GM12878 (cell line): ENCODE results near the gene CACNA1D. TPM values are rescaled to one million over a fixed set of nuclear protein-coding genes. Genes with fewer than 3 reads are reported as not detected.

Experiments used
- ATAC-seq: fragments of 200-7000 bp; cut with Tn5 transposase; 3 replicates; pipeline ENCODE4 v1.9.1; 2020; ENCODE audit warnings: mild to moderate bottlenecking, moderate library complexity
- BruUV-seq: library from RNA; stranded (reverse); fragments of 400-500 nt; replicated peaks from 2 replicates; lab custom pipeline; 2021; lab: Mats Ljungman, UMichigan
- CTCF ChIA-PET: fragments of 300-600 bp; sonication (Branson Sonifier 250); formaldehyde crosslinking; extraction: SDS; loops from one replicate; lab custom pipeline; 2021; ENCODE audit warnings: inconsistent platforms; lab: Yijun Ruan, JAX
- POLR2A ChIA-PET: fragments of 350-600 bp; formaldehyde crosslinking; extraction: SDS; loops from one replicate; lab custom pipeline; 2021; ENCODE audit warnings: inconsistent platforms; lab: Charles Lee
- RAD21 ChIA-PET: fragments of 300-600 bp; sonication (Branson Sonifier 250); formaldehyde crosslinking; loops from one replicate; lab custom pipeline; 2023; ENCODE audit warnings: antibody characterized with exemption; ENCODE audit not compliant: unreplicated experiment; lab: Charles Lee
- SMC1A ChIA-PET: fragments of 300-600 bp; sonication (Branson Sonifier 250); formaldehyde crosslinking; loops from one replicate; lab custom pipeline; 2023; ENCODE audit not compliant: unreplicated experiment, uncharacterized antibody; lab: Charles Lee
- DNase-seq: peaks from one replicate; pipeline ENCODE4 v3.0.0-alpha.2; 2011; ENCODE audit warnings: low read depth, low spot score
- FAIRE-seq: peaks from 3 replicates; lab custom pipeline; 2011; peaks lifted over from hg19 to GRCh38; lab: Jason Lieb, UNC
- H2AFZ ChIP-seq: 2 replicates; pipeline ENCODE4 v1.6.0; 2011; ENCODE audit warnings: low read depth, low read length, control low read depth; ENCODE audit not compliant: control insufficient read depth
- H3K27ac ChIP-seq: 2 replicates; pipeline ENCODE4 v1.5.1; 2011; ENCODE audit warnings: control low read depth; ENCODE audit not compliant: control insufficient read depth, insufficient read depth
- H3K27me3 ChIP-seq, 2 experiments: replicated peaks in 1 of 2; 2 replicates each; pipeline versions ENCODE4 v1.6.0 to v1.6.1; 2011; ENCODE audit warnings: low read length in 1 of 2; ENCODE audit not compliant: control insufficient read depth in 2 of 2, insufficient read depth in 2 of 2
- H3K36me3 ChIP-seq, 2 experiments: 2 replicates each; pipeline ENCODE4 v1.5.1; 2011; ENCODE audit warnings: low read length in 1 of 2; ENCODE audit not compliant: control insufficient read depth in 2 of 2, insufficient read depth in 2 of 2
- H3K4me1 ChIP-seq: 2 replicates; pipeline ENCODE4 v1.6.1; 2011; ENCODE audit warnings: mild to moderate bottlenecking, low read length, moderate library complexity, mixed read lengths; ENCODE audit not compliant: control insufficient read depth, insufficient read depth
- H3K4me2 ChIP-seq: 2 replicates; pipeline ENCODE4 v1.6.0; 2011; ENCODE audit warnings: control low read depth; ENCODE audit not compliant: control insufficient read depth, insufficient read depth
- H3K4me3 ChIP-seq: fragments of 200-600 bp; sonication (generic); 2 replicates; pipeline ENCODE4 v1.5.1; 2016
- H3K79me2 ChIP-seq: 2 replicates; pipeline ENCODE4 v1.6.0; 2011; ENCODE audit warnings: low read length; ENCODE audit not compliant: control insufficient read depth, insufficient read depth
- H3K9ac ChIP-seq: 2 replicates; pipeline ENCODE4 v1.8.0; 2011; ENCODE audit warnings: low read length, control low read depth, mixed read lengths; ENCODE audit not compliant: control insufficient read depth, insufficient read depth
- H3K9me3 ChIP-seq: replicated peaks from 3 replicates; pipeline ENCODE4 v1.5.1; 2011; ENCODE audit warnings: mild to moderate bottlenecking, low read length; ENCODE audit not compliant: control insufficient read depth, insufficient read depth
- H4K20me1 ChIP-seq: 2 replicates; pipeline ENCODE4 v1.6.0; 2011; ENCODE audit not compliant: control insufficient read depth, insufficient read depth
- CBX3 ChIP-seq: fragments of 200-600 bp; sonication (generic); IDR thresholded peaks from 2 replicates; pipeline ENCODE4 v1.6.1; 2016; ENCODE audit warnings: low read depth, borderline replicate concordance
- EED ChIP-seq: sonication (generic); IDR thresholded peaks from 2 replicates; pipeline ENCODE4 v1.6.1; 2016; ENCODE audit warnings: antibody characterized with exemption, low read depth
- SPI1 ChIP-seq: IDR thresholded peaks from 2 replicates; pipeline ENCODE4 v1.6.1; 2011; ENCODE audit warnings: low read depth, mild to moderate bottlenecking, low read length, moderate library complexity, borderline replicate concordance; ENCODE audit not compliant: insufficient read depth
- ZNF24 ChIP-seq: fragments of 450-650 bp; IDR thresholded peaks from 2 replicates; pipeline ENCODE4 v1.6.1; 2017; ENCODE audit warnings: antibody characterized with exemption, mild to moderate bottlenecking
- ZSCAN29 ChIP-seq: fragments of 450-650 bp; IDR thresholded peaks from 2 replicates; pipeline ENCODE4 v1.6.1; 2017; ENCODE audit warnings: mild to moderate bottlenecking, moderate library complexity
- WGBS: methylation state at CpG from one replicate; pipeline ENCODE4 v1.1.6; 2016; ENCODE audit warnings: low lambda C conversion rate; ENCODE audit not compliant: insufficient replicate concordance, insufficient coverage; ENCODE audit errors: missing lambda C conversion rate; 5-methylcytosine and 5-hydroxymethylcytosine counted together
- in situ Hi-C: fragments of 300-500 bp; cut with MboI; formaldehyde crosslinking; loops from 9 replicates; pipeline ENCODE4 v1.14.3; 2018; ENCODE audit warnings: mixed read lengths
- intact Hi-C: fragments of 100-400 bp; cut with micrococcal nuclease; formaldehyde crosslinking; loops from one replicate; pipeline ENCODE4 v1.14.2; 2022; ENCODE audit not compliant: unreplicated experiment
- polyA plus RNA-seq, 11 experiments: library from polyadenylated mRNA; depleted of rRNA in 4 of 11; unstranded in 6 of 11; stranded (reverse) in 5 of 11; fragments of >200 nt; fragmentation: Nextera tagmentation in 4 of 11; fragmentation: Illumina TruSeq in 1 of 11; extraction: Ambion mirVana in 4 of 11; extraction: Trizol in 1 of 11; gene quantifications; 1 replicate in 1 of 11; 2 replicates in 10 of 11; pipeline versions ENCODE4 v1.2.1 to v1.2.3, GENCODE V29; 2011 to 2016; ENCODE audit warnings: inconsistent platforms in 2 of 11, missing spikeins in 2 of 11, low read depth in 1 of 11
- total RNA-seq, 4 experiments: library from RNA; depleted of rRNA in 3 of 4; stranded (reverse); fragments of >200 nt in 3 of 4; fragmentation: Illumina TruSeq in 1 of 4; extraction: Trizol in 1 of 4; gene quantifications; 2 replicates each; pipeline versions ENCODE4 v1.2.1 to v1.2.3, GENCODE V29; 2013 to 2021
- TF ChIP-seq, protein P1 (sequence below): fragments of 450-650 bp; IDR thresholded peaks from 2 replicates; pipeline ENCODE4 v1.6.1; 2018; ENCODE audit warnings: borderline replicate concordance, mild to moderate bottlenecking; ENCODE audit not compliant: partially characterized antibody

CACNA1D gene
- total and polyA plus RNA-seq, 10 of the 15 experiments (the other 5 are each of a cell fraction or from before 2014, with no cell fraction given): 0.21 to 24.4 (median 1.6) TPM

DNA sequence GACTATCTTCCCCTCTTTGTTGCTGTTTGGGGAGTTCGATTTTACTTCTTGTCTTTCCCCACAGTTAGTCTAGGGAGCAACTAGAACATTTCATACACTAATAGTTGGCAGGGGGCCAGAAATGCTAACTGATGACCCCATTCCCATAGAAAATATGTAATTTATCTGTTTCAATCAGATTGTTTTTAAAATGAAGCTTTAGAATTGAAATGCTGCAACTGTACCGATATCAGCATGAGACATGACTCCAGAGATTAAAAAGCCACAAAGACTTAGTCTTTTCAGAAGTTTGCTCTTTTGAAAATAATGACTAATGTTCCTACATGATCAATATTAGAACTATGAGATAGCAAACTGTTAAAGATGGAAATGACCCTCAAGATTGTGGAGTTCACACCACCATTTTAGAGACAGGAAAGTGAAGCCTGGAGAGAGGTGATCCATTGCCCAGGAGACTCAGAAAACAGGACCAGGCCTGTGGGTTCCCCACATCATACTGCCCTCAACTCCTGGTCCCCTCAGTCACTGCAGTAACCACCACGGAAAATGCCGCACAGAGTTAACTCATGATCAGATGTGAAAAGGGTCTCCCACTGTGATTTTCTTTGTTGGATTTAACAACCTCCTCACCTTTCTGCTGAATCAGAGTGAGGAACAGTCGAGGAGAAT lies 221.5 kb downstream of the CACNA1D start:
- H3K36me3 ChIP-seq: no peaks in the 10 kb centered on the region

DNA sequence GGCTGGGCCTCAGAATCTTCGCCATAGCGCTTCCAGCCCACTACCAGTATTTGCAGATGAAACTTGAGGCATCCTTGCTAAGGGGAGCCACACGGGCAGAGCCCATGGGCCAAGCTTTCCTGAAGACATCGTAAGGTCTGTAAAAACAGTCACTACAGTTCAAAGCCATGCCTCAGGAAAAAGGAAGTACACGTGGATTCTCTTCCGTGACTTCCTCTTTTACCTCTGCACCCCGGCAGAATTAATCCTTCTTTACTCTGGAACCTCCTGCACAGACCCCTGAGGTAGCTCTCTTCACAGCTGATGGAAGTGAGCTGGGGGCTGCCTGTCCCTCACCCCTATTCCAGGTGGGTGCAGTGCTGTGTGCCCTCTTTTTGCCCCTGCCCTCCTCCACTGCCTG lies 222.6 kb downstream of the CACNA1D start:
- intact Hi-C loops (no loop called here), in situ Hi-C loops (no loop called here)
- ChIA-PET CTCF (no interaction called here), RAD21 (no interaction called here), SMC1A (interaction anchor here (1.4 kb wide), 1 partner anchor 27 kb away, joined by 4 read pairs; no protein-coding TSS in a partner anchor), POLR2A (interaction anchor here (0.6 kb wide), 1 partner anchor 17 kb away, joined by 4 read pairs; no protein-coding TSS in a partner anchor)
- no peak overlapping the region for H3K9ac ChIP-seq
- no peaks in the 10 kb centered on the region for H3K9me3 ChIP-seq
- peak; percentile 54; the same call in 1 of the 2 replicates for TF ChIP-seq SPI1
- no peak for TF ChIP-seq ZNF24
- TF ChIP-seq, protein P1, sequence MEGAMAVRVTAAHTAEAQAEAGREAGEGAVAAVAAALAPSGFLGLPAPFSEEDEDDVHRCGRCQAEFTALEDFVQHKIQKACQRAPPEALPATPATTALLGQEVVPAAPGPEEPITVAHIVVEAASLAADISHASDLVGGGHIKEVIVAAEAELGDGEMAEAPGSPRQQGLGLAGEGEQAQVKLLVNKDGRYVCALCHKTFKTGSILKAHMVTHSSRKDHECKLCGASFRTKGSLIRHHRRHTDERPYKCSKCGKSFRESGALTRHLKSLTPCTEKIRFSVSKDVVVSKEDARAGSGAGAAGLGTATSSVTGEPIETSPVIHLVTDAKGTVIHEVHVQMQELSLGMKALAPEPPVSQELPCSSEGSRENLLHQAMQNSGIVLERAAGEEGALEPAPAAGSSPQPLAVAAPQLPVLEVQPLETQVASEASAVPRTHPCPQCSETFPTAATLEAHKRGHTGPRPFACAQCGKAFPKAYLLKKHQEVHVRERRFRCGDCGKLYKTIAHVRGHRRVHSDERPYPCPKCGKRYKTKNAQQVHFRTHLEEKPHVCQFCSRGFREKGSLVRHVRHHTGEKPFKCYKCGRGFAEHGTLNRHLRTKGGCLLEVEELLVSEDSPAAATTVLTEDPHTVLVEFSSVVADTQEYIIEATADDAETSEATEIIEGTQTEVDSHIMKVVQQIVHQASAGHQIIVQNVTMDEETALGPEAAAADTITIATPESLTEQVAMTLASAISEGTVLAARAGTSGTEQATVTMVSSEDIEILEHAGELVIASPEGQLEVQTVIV: no peak
- H4K20me1 ChIP-seq: no peaks in the 10 kb centered on the region
- no peak overlapping the region for H3K4me2 ChIP-seq
- no peaks in the 10 kb centered on the region for H3K79me2 ChIP-seq
- no peak for DNase-seq
- H2AFZ ChIP-seq: no peak overlapping the region
- BruUV-seq: no TSS peak
- no peaks in the 10 kb centered on the region for H3K27me3 ChIP-seq
- 37% methylated on average over 7 of the region's 7 CpGs for WGBS
- no peak overlapping the region for H3K27ac ChIP-seq
- no peaks in the 10 kb centered on the region for H3K36me3 ChIP-seq
- ATAC-seq: no peak
- no peak overlapping the region for H3K4me3 ChIP-seq
- FAIRE-seq: no peak
- H3K4me1 ChIP-seq: no peaks in the 10 kb centered on the region; the same call in 1 of the 2 replicates

More for the DNA sequence above, 221.5 kb downstream of the CACNA1D start:
- BruUV-seq: no TSS peak
- no peak overlapping the region for H3K9ac ChIP-seq
- FAIRE-seq: no peak
- no peak overlapping the region for H2AFZ ChIP-seq
- no peak overlapping the region for H3K4me2 ChIP-seq
- CTCF ChIA-PET: no interaction called here
- in situ Hi-C loops (no loop called here), intact Hi-C loops (no loop called here)
- H3K9me3 ChIP-seq: no peaks in the 10 kb centered on the region
- POLR2A ChIA-PET: interaction anchor here (0.6 to 1.2 kb wide), 2 partner anchors 14 to 18 kb away, joined by 3 to 4 read pairs; no protein-coding TSS in a partner anchor
- H4K20me1 ChIP-seq: no peaks in the 10 kb centered on the region
- ATAC-seq: no peak
- 41% methylated on average over 5 of the region's 5 CpGs for WGBS
- TF ChIP-seq CBX3: no peak
- TF ChIP-seq ZSCAN29: no peak
- TF ChIP-seq EED: no peak
- no peak overlapping the region for H3K27ac ChIP-seq
- SMC1A ChIA-PET: interaction anchor here (1.0 kb wide), 2 partner anchors 11 to 25 kb away, joined by 3 read pairs; no protein-coding TSS in a partner anchor
- no peak for DNase-seq
- no peaks in the 10 kb centered on the region; the same call in 1 of the 2 replicates for H3K4me1 ChIP-seq
- H3K4me3 ChIP-seq: no peak overlapping the region
- H3K27me3 ChIP-seq: no peaks in the 10 kb centered on the region
- H3K79me2 ChIP-seq: no peaks in the 10 kb centered on the region
- RAD21 ChIA-PET: no interaction called here
